NCI-H510A treated with DMSO at 0.1 percent for 48 hours (cell line): ENCODE measurements around the gene DIPK1B.

ENCODE experiments used
- DNase-seq: peaks from one replicate; lab custom pipeline; 2025; lab: John Stamatoyannopoulos, UW

The DIPK1B gene

GRCh38 chr9:136711751-136712689, at the start of gene DIPK1B:
DIPK1B (plus strand) TSS chr9:136712572; CDS start chr9:136712666, 94 bp downstream.
- DNase-seq = peak; percentile 25

DNA sequence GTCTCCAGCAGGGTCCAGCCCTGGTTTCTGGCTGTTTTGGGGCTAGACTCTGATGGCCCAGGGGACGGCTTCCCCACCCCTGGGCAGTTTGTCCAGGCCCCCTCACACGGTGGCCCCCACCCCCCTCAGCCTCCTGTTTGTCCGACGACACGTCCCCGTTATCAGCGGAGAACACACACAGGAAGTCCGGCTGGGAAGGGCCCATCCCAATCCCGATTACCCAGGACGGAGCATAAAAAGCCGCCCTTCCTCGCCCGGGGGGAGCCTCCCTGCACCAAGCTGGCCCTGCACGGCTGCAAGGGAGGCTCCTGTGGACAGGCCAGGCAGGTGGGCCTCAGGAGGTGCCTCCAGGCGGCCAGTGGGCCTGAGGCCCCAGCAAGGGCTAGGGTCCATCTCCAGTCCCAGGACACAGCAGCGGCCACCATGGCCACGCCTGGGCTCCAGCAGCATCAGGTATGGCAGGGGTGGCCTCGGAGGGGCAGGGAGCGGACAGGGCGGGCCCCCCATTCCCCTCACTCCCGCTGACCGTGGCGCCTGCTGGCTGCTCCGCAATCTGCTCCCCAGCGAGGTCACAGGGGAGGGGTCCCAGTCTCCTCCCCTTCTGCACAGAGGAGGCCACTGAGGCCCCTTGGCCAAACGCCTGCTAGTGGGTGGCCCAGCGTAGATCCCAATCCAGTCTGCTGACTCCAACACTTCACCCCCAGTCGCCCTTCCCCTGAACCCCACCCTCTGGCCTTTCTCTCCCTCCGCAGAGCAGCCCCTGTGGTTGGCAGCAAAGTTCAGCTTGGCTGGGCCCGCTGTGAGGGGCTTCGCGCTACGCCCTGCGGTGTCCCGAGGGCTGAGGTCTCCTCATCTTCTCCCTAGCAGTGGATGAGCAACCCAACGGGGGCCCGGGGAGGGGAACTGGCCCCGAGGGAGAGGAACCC, 49.5 kb upstream of the DIPK1B start, which contains the start of gene EGFL7:
Gene EGFL7 (plus strand): TSS at position 261 of the 926 bp plus-strand sequence. CDS start 5,367 bp downstream, outside the sequence.
- DNase-seq = no peak

GRCh38 chr9:136664000-136664915, 48.1 kb upstream of the DIPK1B start:
- DNase-seq = no peak

DNA sequence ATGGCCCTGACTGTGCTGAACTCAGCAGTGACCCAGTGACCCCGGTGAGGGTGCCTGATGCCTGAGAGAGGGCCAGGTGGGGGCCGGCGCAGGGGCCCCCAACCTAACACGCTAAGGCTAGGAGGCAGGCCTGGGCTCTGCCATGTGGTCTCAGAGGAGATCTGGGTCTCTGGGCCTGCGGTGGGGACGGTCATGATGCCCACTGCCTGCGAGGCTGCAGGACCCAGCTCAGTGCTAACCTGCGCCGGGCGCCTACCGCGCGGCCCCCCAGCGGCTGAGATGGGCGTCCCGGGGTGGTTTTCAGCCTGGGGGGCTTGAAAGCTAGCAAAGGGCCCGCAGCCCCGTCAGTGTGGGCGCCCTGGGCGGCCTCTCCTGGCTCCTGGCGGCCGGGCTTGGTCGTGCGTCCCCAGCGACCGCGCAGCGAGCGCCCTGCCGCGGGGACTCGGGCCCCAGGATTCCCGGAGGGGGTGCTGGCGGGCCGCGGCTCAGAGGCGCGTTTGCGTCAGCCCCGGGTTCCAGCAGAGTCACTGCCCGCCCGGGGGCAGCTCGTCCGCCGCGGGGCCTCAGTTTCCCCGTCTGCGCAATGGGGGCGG, 47.2 kb upstream of the DIPK1B start:
- no peak for DNase-seq

DNA sequence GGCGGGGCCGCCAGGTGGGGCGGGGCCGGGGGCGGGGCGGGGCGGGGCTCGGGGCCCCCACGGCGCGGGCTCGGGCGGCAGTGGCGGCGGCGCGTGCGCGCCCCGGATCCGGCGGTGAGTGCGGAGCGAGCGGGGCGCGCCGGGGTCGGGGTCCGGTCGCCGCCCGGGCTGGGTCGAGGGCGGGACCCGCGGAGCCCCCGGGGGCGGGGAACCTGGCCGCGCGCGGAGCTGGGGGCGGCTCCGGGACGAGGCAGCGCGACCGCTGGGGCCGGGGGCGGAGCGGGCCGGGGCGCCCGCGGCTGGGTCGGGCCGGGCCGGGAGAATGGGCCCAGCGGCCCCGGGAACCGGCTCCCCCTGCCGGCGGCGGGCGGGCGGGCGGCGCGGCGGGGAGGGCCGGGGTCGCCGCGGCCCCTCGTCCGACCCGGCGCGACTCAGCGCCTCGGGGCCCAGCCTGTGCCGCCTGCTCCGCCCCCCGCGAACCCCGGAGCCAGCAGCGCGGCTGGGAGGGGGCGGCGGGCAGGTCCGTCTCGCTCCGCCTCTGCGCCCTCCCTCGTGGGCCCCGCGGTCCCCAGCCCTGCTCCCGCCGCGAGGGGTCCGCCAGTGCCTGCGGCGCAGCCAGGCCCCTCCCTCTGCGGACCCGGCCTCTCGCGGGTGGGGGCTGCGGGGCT, 46.5 kb upstream of the DIPK1B start:
- no peak for DNase-seq

GRCh38 chr9:136666372-136667213, 45.8 kb upstream of the DIPK1B start:
- DNase-seq = no peak

DNA sequence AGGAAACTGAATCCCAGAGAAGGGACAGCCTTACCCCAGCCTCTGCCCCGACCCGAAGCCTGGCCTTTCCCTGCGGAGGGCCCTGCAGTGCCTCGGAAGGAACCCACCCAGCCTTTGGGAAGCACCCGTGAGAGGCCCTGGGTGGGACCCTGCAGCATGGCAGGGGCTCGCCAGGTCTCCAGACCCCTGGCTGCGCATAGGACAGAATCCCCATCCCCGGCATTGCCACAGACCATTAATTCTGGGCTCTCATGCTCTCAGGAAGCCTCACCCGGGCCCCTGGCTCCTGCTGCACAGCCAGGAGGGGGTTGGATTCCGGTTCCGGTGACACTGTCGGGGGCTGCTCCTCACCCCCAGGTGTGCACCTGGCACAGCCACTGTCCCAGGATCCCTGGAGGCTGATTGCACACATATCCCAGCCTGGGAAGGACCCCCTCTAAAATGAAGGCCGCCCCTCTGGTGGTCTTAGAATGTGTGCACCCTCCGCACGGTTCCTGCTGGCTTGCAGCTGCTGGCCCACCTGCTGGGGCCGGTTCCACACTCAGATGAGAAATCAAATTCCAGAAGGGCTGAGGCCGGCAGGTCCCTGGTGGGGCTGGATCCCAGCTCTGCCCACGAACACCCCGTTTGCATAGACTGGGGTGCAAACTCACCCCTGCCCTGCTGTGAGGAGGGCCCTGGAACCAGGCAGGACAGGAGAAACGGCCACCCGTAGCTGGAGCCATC, 45.0 kb upstream of the DIPK1B start:
- DNase-seq = no peak

- no peak for DNase-seq
Observed at GRCh38 chr9:136667940-136668760, 44.2 kb upstream of the DIPK1B start.

- DNase-seq = no peak
Observed at GRCh38 chr9:136668983-136669790, 43.2 kb upstream of the DIPK1B start.

- DNase-seq = no peak
Observed at GRCh38 chr9:136669791-136670464, 42.4 kb upstream of the DIPK1B start.

DNA sequence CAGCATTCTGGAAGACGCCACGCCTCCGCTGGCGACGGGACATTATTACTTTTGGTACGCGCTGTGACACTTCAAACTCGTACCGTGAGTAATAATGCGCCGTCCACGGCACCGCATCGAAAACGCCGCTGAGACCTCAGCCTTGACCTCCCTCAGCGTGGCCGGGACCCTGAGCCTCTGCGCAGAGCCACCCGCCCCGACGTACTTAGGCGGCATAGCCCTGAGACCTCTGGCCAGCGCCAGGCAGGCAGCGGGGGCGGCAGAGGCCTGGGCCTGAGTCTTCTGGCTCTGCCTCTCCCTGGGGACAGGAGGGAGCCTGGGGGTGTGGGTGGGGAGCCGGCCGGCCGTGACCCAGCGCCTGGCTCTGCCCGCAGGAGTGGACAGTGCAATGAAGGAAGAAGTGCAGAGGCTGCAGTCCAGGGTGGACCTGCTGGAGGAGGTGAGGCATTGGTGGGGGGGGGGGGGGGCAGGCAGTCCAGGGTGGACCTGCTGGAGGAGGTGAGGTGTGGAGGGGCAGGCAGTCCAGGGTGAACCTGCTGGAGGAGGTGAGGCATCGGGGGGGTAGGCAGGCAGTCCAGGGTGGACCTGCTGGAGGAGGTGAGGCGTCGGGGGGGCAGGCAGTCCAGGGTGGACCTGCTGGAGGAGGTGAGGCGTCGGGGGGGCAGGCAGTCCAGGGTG, 41.7 kb upstream of the DIPK1B start:
- no peak for DNase-seq

GRCh38 chr9:136671254-136671614, 41.1 kb upstream of the DIPK1B start:
- DNase-seq = no peak

GRCh38 chr9:136671646-136672430, 40.5 kb upstream of the DIPK1B start:
- DNase-seq = no peak

DNA sequence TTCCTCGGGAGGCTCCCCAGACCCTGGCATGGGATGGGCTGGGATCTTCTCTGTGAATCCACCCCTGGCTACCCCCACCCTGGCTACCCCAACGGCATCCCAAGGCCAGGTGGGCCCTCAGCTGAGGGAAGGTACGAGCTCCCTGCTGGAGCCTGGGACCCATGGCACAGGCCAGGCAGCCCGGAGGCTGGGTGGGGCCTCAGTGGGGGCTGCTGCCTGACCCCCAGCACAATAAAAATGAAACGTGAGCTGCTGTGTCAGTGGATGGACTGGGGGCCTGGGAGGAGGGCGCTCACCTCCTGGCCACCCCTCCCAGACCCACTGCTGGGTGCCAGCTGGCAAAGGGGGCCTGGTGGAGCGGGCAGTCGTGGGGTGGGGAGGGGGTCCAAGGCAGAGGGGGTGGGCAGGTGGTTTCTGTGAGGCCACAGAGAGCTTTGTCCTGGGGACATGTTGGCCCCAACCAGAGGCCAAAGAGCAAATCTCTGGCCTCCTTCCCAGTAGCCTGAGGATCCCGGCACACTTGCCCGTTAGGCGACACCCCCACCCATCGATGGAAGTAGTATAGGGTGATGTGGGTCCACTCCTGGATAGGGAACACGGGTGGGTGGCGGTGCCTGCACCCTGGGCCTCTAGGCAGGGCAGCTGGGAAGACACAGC, 39.8 kb upstream of the DIPK1B start:
- no peak for DNase-seq
